ENCODE measurements around the gene BICDL1.

- no peak for TF ChIP-seq CTCF (conservative IDR thresholded peaks at IDR 0.05)
- no peak for TF ChIP-seq EZH2 (IDR thresholded peaks at IDR 0.05; ENCODE audit: low read depth)
Observed at GRCh38 chr12:120142231-120142877, 153.3 kb downstream of the BICDL1 start.

Data from PC-9 (cell line).